WTC11 (cell line): Measurements from ENCODE around the gene LIN9. TPM values are rescaled to one million over a fixed set of nuclear protein-coding genes. Genes with fewer than 3 reads are reported as not detected.

ENCODE experiments used
- ATAC-seq: fragments of 200-7000 bp; cut with Tn5 transposase; 2 replicates; pipeline ENCODE4 v1.10.0; 2021; ENCODE audit warnings: mild to moderate bottlenecking, moderate library complexity
- CTCF ChIA-PET: fragments of 300-600 bp; sonication (Branson Sonifier 250); formaldehyde crosslinking; loops from one replicate; lab custom pipeline; 2021; ENCODE audit warnings: antibody characterized with exemption; lab: Charles Lee
- POLR2A ChIA-PET: fragments of 350-600 bp; sonication (Branson Sonifier 250); formaldehyde crosslinking; loops from one replicate; lab custom pipeline; 2021; ENCODE audit warnings: antibody characterized with exemption; lab: Charles Lee
- DNase-seq: peaks from one replicate; pipeline ENCODE4 v3.0.0; 2021; ENCODE audit warnings: low spot score
- H3K27ac Mint-ChIP-seq: 2 replicates; pipeline ENCODE4 v1.8.0; 2021; ENCODE audit warnings: mixed read lengths
- H3K27me3 Mint-ChIP-seq: 2 replicates; pipeline ENCODE4 v1.8.0; 2021; ENCODE audit warnings: low read depth, mild to moderate bottlenecking, moderate library complexity, mixed read lengths
- H3K36me3 Mint-ChIP-seq: 2 replicates; pipeline ENCODE4 v1.8.0; 2021; ENCODE audit warnings: mixed read lengths
- H3K4me1 Mint-ChIP-seq: 2 replicates; pipeline ENCODE4 v1.8.0; 2022; ENCODE audit warnings: mixed read lengths
- H3K4me3 Mint-ChIP-seq: 2 replicates; pipeline ENCODE4 v1.8.0; 2021; ENCODE audit warnings: mild to moderate bottlenecking, moderate library complexity, mixed read lengths
- H3K9me3 Mint-ChIP-seq: 2 replicates; pipeline ENCODE4 v1.8.0; 2021; ENCODE audit warnings: mixed read lengths
- AR ChIP-seq: fragments of 250-450 bp; sonication (Bioruptor Pico); IDR thresholded peaks from 2 replicates; pipeline ENCODE4 v1.9.0; 2021; ENCODE audit warnings: mild to moderate bottlenecking
- ARID4B ChIP-seq: sonication (generic); formaldehyde crosslinking; IDR thresholded peaks from 2 replicates; pipeline ENCODE4 v1.8.0; 2023; ENCODE audit warnings: missing genetic modification reagents, mild to moderate bottlenecking, borderline replicate concordance
- CBFB ChIP-seq: sonication (generic); formaldehyde crosslinking; IDR thresholded peaks from 2 replicates; pipeline ENCODE4 v1.8.1; 2022; ENCODE audit warnings: mild to moderate bottlenecking, low read depth, missing genetic modification reagents
- CREM ChIP-seq: sonication (generic); formaldehyde crosslinking; IDR thresholded peaks from 2 replicates; pipeline ENCODE4 v1.8.1; 2022; ENCODE audit warnings: mild to moderate bottlenecking, missing genetic modification reagents, moderate library complexity
- ESRRA ChIP-seq: sonication (generic); formaldehyde crosslinking; IDR thresholded peaks from 2 replicates; pipeline ENCODE4 v1.8.1; 2022; ENCODE audit warnings: mild to moderate bottlenecking, missing genetic modification reagents, borderline replicate concordance
- JAZF1 ChIP-seq: fragments of 250-450 bp; sonication (Bioruptor Pico); IDR thresholded peaks from 2 replicates; pipeline ENCODE4 v1.9.0; 2021; ENCODE audit warnings: moderate library complexity, mild to moderate bottlenecking, inconsistent platforms
- PREB ChIP-seq: sonication (generic); formaldehyde crosslinking; IDR thresholded peaks from 2 replicates; pipeline ENCODE4 v1.8.1; 2022; ENCODE audit warnings: mild to moderate bottlenecking, missing genetic modification reagents, moderate library complexity, borderline replicate concordance
- RELA ChIP-seq: sonication (generic); formaldehyde crosslinking; IDR thresholded peaks from 2 replicates; pipeline ENCODE4 v1.8.1; 2022; ENCODE audit warnings: missing genetic modification reagents, mild to moderate bottlenecking, borderline replicate concordance
- RORB ChIP-seq: fragments of 250-450 bp; sonication (Bioruptor Pico); IDR thresholded peaks from 2 replicates; pipeline ENCODE4 v1.9.0; 2021; ENCODE audit warnings: mild to moderate bottlenecking
- ZNF396 ChIP-seq: fragments of 250-450 bp; sonication (Bioruptor Pico); IDR thresholded peaks from 2 replicates; pipeline ENCODE4 v1.8.0; 2021; ENCODE audit warnings: mild to moderate bottlenecking, moderate library complexity, borderline replicate concordance
- ZNF423 ChIP-seq: fragments of 250-450 bp; sonication (Bioruptor Pico); IDR thresholded peaks from 2 replicates; pipeline ENCODE4 v2.1.2; 2022; ENCODE audit warnings: mild to moderate bottlenecking, moderate library complexity
- ZNF512 ChIP-seq: sonication (generic); formaldehyde crosslinking; IDR thresholded peaks from 2 replicates; pipeline ENCODE4 v1.8.1; 2022; ENCODE audit warnings: missing genetic modification reagents, borderline replicate concordance
- ZSCAN18 ChIP-seq: fragments of 250-450 bp; sonication (Bioruptor Pico); IDR thresholded peaks from 2 replicates; pipeline ENCODE4 v2.1.2; 2022; ENCODE audit warnings: mild to moderate bottlenecking, moderate library complexity
- total RNA-seq: library from RNA; stranded (reverse); gene quantifications from 3 replicates; pipeline ENCODE4 v1.2.3, GENCODE V29; 2021

LIN9 gene
- total RNA-seq, 1 experiment from 2014 or later: 15.7 TPM

GRCh38 chr1:226248091-226248490 is 60.9 kb downstream of the LIN9 start:
- Mint-ChIP-seq H3K27me3 (no peaks in the 10 kb centered on the region), H3K4me3 (no peak overlapping the region), H3K27ac (no peak overlapping the region), H3K4me1 (no peaks in the 10 kb centered on the region), H3K9me3 (no peaks in the 10 kb centered on the region), H3K36me3 (peaks cover 22% of the 10 kb centered on the region)
- CTCF ChIA-PET: no interaction called here
- TF ChIP-seq ZNF512 (no peak), PREB (CRISPR knock-in tag) (no peak), ARID4B (CRISPR knock-in tag) (no peak), CREM (CRISPR knock-in tag) (no peak), RORB (CRISPR knock-in tag) (no peak), ESRRA (CRISPR knock-in tag) (no peak), ZNF423 (CRISPR knock-in tag) (no peak), AR (no peak), RELA (CRISPR knock-in tag) (no peak), CBFB (CRISPR knock-in tag) (no peak), ZNF396 (no peak)
- POLR2A ChIA-PET: no interaction called here
- ATAC-seq (no peak), DNase-seq (no peak)

- no peak for DNase-seq
- POLR2A ChIA-PET: no interaction called here
- TF ChIP-seq ZSCAN18 (no peak), JAZF1 (CRISPR knock-in tag) (no peak)
- no peaks in the 10 kb centered on the region for H3K4me1 Mint-ChIP-seq
- H3K36me3 Mint-ChIP-seq: peaks cover 26% of the 10 kb centered on the region
- H3K4me3 Mint-ChIP-seq: no peak overlapping the region
- 0 out of 2 replicates have a peak, but pooled peaks cover 3% of the 10 kb centered on the region for H3K9me3 Mint-ChIP-seq
- CTCF ChIA-PET: no interaction called here
- ATAC-seq: no peak
- H3K27me3 Mint-ChIP-seq: no peaks in the 10 kb centered on the region
- no peak overlapping the region for H3K27ac Mint-ChIP-seq
These were observed 69.5 kb downstream of the LIN9 start for GRCh38 chr1:226239421-226239820.
